GM23338 (cell line): ENCODE results near the gene ZNF10. TPM values are rescaled to one million over a fixed set of nuclear protein-coding genes. Genes with fewer than 3 reads are reported as not detected.

Source experiments
- ATAC-seq: fragments of 200-7000 bp; cut with Tn5 transposase; 3 replicates; pipeline ENCODE4 v1.9.1; 2020
- DNase-seq: peaks from one replicate; pipeline ENCODE4 v3.0.0-alpha.2; 2015; ENCODE audit warnings: low spot score
- H2AFZ ChIP-seq: fragments of 200-600 bp; sonication (generic); 2 replicates; pipeline ENCODE4 v1.8.0; 2016; ENCODE audit warnings: antibody characterized with exemption, mild to moderate bottlenecking, moderate library complexity
- H3F3A ChIP-seq: fragments of 200-600 bp; sonication (generic); replicated peaks from 2 replicates; pipeline ENCODE4 v1.8.0; 2017; ENCODE audit warnings: antibody characterized with exemption, mixed run types, low read depth
- H3K27ac ChIP-seq: fragments of 200-600 bp; sonication (generic); 2 replicates; pipeline ENCODE4 v1.6.1; 2016; ENCODE audit warnings: low read depth
- H3K27me3 ChIP-seq: fragments of 200-600 bp; sonication (generic); 2 replicates; pipeline ENCODE4 v1.8.0; 2016; ENCODE audit warnings: mild to moderate bottlenecking, mixed run types, moderate library complexity; ENCODE audit not compliant: insufficient read depth
- H3K36me3 ChIP-seq: fragments of 200-600 bp; sonication (generic); 2 replicates; pipeline ENCODE4 v1.8.0; 2016; ENCODE audit warnings: mild to moderate bottlenecking; ENCODE audit not compliant: insufficient read depth
- H3K4me1 ChIP-seq: fragments of 200-600 bp; sonication (generic); 2 replicates; pipeline ENCODE4 v1.8.0; 2016; ENCODE audit warnings: mild to moderate bottlenecking, moderate library complexity; ENCODE audit not compliant: insufficient read depth
- H3K4me2 ChIP-seq: fragments of 200-600 bp; sonication (generic); 2 replicates; pipeline ENCODE4 v1.7.1; 2017; ENCODE audit warnings: mixed run types
- H3K4me3 ChIP-seq: fragments of 200-600 bp; sonication (generic); 2 replicates; pipeline ENCODE4 v1.6.1; 2016; ENCODE audit warnings: mixed run types
- H3K79me2 ChIP-seq: fragments of 200-600 bp; sonication (generic); replicated peaks from 2 replicates; pipeline ENCODE4 v1.8.0; 2017; ENCODE audit warnings: mild to moderate bottlenecking; ENCODE audit not compliant: insufficient read depth
- H3K9me2 ChIP-seq: fragments of 200-600 bp; sonication (generic); 2 replicates; pipeline ENCODE4 v1.8.0; 2017; ENCODE audit not compliant: insufficient read depth
- H4K20me1 ChIP-seq: fragments of 200-600 bp; sonication (generic); replicated peaks from 2 replicates; pipeline ENCODE4 v1.8.0; 2017; ENCODE audit warnings: mild to moderate bottlenecking; ENCODE audit not compliant: insufficient read depth
- H3K27ac Mint-ChIP-seq: 2 replicates; pipeline ENCODE4 v1.8.0; 2020; ENCODE audit warnings: inconsistent platforms, mild to moderate bottlenecking, moderate library complexity, mixed read lengths
- H3K27me3 Mint-ChIP-seq: 3 replicates; pipeline ENCODE4 v1.8.0; 2022; ENCODE audit warnings: low read depth, mild to moderate bottlenecking, moderate library complexity, mixed read lengths, inconsistent platforms; ENCODE audit not compliant: insufficient read depth, poor library complexity
- H3K36me3 Mint-ChIP-seq: 3 replicates; pipeline ENCODE4 v1.8.0; 2021; ENCODE audit warnings: low read depth, mild to moderate bottlenecking, inconsistent platforms, moderate library complexity, mixed read lengths
- H3K4me1 Mint-ChIP-seq: 3 replicates; pipeline ENCODE4 v1.8.0; 2020; ENCODE audit warnings: mild to moderate bottlenecking, inconsistent platforms, mixed read lengths
- H3K4me3 Mint-ChIP-seq: 3 replicates; pipeline ENCODE4 v1.8.0; 2021; ENCODE audit warnings: moderate library complexity, mild to moderate bottlenecking, inconsistent platforms, mixed read lengths
- H3K9me3 Mint-ChIP-seq: 3 replicates; pipeline ENCODE4 v1.8.0; 2020; ENCODE audit warnings: moderate library complexity, mild to moderate bottlenecking, inconsistent platforms, mixed read lengths
- CREB1 ChIP-seq: fragments of 250-450 bp; sonication (Bioruptor Pico); IDR thresholded peaks from 2 replicates; pipeline ENCODE4 v1.5.0; 2020; ENCODE audit warnings: low read depth, mild to moderate bottlenecking, moderate library complexity
- EZH2phosphoT487 ChIP-seq: fragments of 200-600 bp; sonication (generic); IDR thresholded peaks from one replicate; pipeline ENCODE4 v1.8.1; 2018; ENCODE audit warnings: antibody characterized with exemption; ENCODE audit not compliant: unreplicated experiment
- POLR2AphosphoS5 ChIP-seq: IDR thresholded peaks from 2 replicates; pipeline ENCODE4 v1.6.1; 2016; ENCODE audit warnings: antibody characterized with exemption, low read depth
- STAT1 ChIP-seq: IDR thresholded peaks from one replicate; pipeline ENCODE4 v1.6.1; 2016; ENCODE audit warnings: antibody characterized with exemption; ENCODE audit not compliant: unreplicated experiment
- ZNF114 ChIP-seq: fragments of 250-450 bp; sonication (Bioruptor Pico); IDR thresholded peaks from 2 replicates; pipeline ENCODE4 v1.5.0; 2020; ENCODE audit warnings: mild to moderate bottlenecking, moderate library complexity
- ZNF331 ChIP-seq: fragments of 250-450 bp; sonication (Bioruptor Pico); IDR thresholded peaks from 2 replicates; pipeline ENCODE4 v1.5.0; 2020; ENCODE audit warnings: low read depth, mild to moderate bottlenecking, moderate library complexity
- polyA plus RNA-seq: library from polyadenylated mRNA; unstranded; fragments of >200 nt; fragmentation: Nextera tagmentation; extraction: Ambion mirVana; gene quantifications from 2 replicates; pipeline ENCODE4 v1.2.1, GENCODE V29; 2016
- total RNA-seq: library from RNA; depleted of rRNA; stranded (reverse); fragments of >200 nt; shearing (Covaris generic); gene quantifications from 2 replicates; pipeline ENCODE4 v1.2.3, GENCODE V29; 2014
- TF ChIP-seq, protein P1 (sequence below): IDR thresholded peaks from 2 replicates; pipeline ENCODE4 v1.6.1; 2016; ENCODE audit warnings: antibody characterized with exemption
- TF ChIP-seq, protein P2 (sequence below): fragments of 250-450 bp; sonication (Bioruptor Pico); IDR thresholded peaks from 2 replicates; pipeline ENCODE4 v1.5.0; 2020; ENCODE audit warnings: mild to moderate bottlenecking, moderate library complexity

ZNF10 gene
- total and polyA plus RNA-seq, 2 experiments from 2014 or later = 8.2 to 18.5 TPM

DNA sequence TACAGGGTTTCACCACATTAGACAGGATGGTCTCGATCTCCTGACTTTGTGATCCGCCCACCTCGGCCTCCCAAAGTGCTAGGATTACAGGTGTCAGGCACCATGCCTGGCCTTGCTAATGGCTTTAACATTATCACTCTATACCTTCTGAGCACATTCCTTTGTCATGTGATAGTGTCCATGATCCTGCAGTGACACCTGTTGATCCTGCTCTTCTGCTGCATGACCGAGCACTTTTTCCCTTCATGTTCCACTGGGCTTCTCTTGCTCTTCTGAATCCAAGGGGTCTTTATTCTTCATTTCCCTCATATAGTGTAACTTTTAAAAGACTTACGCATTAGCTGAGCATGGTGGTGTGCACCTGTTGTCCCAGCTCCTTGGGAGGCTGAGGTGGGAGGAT is 62.4 kb downstream of the ZNF10 start:
- ATAC-seq = no peak

More for the DNA sequence above, 62.4 kb downstream of the ZNF10 start:
- TF ChIP-seq, protein P1, sequence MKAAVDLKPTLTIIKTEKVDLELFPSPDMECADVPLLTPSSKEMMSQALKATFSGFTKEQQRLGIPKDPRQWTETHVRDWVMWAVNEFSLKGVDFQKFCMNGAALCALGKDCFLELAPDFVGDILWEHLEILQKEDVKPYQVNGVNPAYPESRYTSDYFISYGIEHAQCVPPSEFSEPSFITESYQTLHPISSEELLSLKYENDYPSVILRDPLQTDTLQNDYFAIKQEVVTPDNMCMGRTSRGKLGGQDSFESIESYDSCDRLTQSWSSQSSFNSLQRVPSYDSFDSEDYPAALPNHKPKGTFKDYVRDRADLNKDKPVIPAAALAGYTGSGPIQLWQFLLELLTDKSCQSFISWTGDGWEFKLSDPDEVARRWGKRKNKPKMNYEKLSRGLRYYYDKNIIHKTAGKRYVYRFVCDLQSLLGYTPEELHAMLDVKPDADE = no peak
- TF ChIP-seq CREB1 (CRISPR knock-in tag) (no peak), STAT1 (no peak), ZNF114 (no peak), ZNF331 (CRISPR knock-in tag) (no peak), EZH2phosphoT487 (no peak), POLR2AphosphoS5 (no peak)
- TF ChIP-seq, protein P2, sequence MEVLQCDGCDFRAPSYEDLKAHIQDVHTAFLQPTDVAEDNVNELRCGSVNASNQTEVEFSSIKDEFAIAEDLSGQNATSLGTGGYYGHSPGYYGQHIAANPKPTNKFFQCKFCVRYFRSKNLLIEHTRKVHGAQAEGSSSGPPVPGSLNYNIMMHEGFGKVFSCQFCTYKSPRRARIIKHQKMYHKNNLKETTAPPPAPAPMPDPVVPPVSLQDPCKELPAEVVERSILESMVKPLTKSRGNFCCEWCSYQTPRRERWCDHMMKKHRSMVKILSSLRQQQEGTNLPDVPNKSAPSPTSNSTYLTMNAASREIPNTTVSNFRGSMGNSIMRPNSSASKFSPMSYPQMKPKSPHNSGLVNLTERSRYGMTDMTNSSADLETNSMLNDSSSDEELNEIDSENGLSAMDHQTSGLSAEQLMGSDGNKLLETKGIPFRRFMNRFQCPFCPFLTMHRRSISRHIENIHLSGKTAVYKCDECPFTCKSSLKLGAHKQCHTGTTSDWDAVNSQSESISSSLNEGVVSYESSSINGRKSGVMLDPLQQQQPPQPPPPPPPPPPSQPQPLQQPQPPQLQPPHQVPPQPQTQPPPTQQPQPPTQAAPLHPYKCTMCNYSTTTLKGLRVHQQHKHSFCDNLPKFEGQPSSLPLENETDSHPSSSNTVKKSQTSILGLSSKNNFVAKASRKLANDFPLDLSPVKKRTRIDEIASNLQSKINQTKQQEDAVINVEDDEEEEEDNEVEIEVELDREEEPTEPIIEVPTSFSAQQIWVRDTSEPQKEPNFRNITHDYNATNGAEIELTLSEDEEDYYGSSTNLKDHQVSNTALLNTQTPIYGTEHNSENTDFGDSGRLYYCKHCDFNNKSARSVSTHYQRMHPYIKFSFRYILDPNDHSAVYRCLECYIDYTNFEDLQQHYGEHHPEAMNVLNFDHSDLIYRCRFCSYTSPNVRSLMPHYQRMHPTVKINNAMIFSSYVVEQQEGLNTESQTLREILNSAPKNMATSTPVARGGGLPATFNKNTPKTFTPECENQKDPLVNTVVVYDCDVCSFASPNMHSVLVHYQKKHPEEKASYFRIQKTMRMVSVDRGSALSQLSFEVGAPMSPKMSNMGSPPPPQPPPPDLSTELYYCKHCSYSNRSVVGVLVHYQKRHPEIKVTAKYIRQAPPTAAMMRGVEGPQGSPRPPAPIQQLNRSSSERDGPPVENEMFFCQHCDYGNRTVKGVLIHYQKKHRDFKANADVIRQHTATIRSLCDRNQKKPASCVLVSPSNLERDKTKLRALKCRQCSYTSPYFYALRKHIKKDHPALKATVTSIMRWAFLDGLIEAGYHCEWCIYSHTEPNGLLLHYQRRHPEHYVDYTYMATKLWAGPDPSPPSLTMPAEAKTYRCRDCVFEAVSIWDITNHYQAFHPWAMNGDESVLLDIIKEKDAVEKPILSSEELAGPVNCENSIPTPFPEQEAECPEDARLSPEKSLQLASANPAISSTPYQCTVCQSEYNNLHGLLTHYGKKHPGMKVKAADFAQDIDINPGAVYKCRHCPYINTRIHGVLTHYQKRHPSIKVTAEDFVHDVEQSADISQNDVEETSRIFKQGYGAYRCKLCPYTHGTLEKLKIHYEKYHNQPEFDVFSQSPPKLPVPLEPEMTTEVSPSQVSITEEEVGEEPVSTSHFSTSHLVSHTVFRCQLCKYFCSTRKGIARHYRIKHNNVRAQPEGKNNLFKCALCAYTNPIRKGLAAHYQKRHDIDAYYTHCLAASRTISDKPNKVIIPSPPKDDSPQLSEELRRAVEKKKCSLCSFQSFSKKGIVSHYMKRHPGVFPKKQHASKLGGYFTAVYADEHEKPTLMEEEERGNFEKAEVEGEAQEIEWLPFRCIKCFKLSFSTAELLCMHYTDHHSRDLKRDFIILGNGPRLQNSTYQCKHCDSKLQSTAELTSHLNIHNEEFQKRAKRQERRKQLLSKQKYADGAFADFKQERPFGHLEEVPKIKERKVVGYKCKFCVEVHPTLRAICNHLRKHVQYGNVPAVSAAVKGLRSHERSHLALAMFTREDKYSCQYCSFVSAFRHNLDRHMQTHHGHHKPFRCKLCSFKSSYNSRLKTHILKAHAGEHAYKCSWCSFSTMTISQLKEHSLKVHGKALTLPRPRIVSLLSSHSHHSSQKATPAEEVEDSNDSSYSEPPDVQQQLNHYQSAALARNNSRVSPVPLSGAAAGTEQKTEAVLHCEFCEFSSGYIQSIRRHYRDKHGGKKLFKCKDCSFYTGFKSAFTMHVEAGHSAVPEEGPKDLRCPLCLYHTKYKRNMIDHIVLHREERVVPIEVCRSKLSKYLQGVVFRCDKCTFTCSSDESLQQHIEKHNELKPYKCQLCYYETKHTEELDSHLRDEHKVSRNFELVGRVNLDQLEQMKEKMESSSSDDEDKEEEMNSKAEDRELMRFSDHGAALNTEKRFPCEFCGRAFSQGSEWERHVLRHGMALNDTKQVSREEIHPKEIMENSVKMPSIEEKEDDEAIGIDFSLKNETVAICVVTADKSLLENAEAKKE (CRISPR knock-in tag) = no peak
- Histone ChIP-seq H3K36me3 (peaks cover 72% of the 10 kb centered on the region), H3K4me1 (no peaks in the 10 kb centered on the region), H3F3A (no peaks in the 10 kb centered on the region), H4K20me1 (no peaks in the 10 kb centered on the region), H3K4me3 (no peak overlapping the region), H3K27me3 (no peaks in the 10 kb centered on the region), H3K4me2 (no peak overlapping the region), H3K9me2 (no peaks in the 10 kb centered on the region), H2AFZ (no peak overlapping the region), H3K79me2 (0 out of 2 replicates have a peak, but pooled peaks cover 12% of the 10 kb centered on the region), H3K27ac (no peak overlapping the region)
- Mint-ChIP-seq H3K9me3 (peaks cover 86% of the 10 kb centered on the region), H3K27me3 (peaks cover 13% of the 10 kb centered on the region), H3K4me3 (no peak overlapping the region), H3K4me1 (no peaks in the 10 kb centered on the region), H3K36me3 (peaks cover 95% of the 10 kb centered on the region), H3K27ac (no peak overlapping the region)
- no peak for DNase-seq
